ENCODE measurements around the gene PROKR1. TPM values are rescaled to one million over a fixed set of nuclear protein-coding genes. Genes with fewer than 3 reads are reported as not detected.

The PROKR1 gene
- total and polyA plus RNA-seq, 12 donors, result 0.06 TPM; not detected in 11

- ATAC-seq (peak in 7 of 8 donors; percentile 34 to 65 (median 53)), DNase-seq (peak in 1 of 2 donors; percentile 18)
- WGBS, 2 donors, result 22 to 31% methylated on average over 10 of the region's 10 CpGs
- Histone ChIP-seq H3K27me3 (peaks cover 0 to 20% (median 9%) of the 10 kb centered on the region in 7 donors), H3K9me3 (no peaks in the 10 kb centered on the region), H3K4me1 (peaks cover 0 to 21% (median 0%) of the 10 kb centered on the region in 9 donors), H3K27ac (no peak overlapping the region), H3K36me3 (no peaks in the 10 kb centered on the region), H3K4me3 (no peak overlapping the region)
- intact Hi-C loops (cut with DNase I), result no loop called here
- TF ChIP-seq, protein P1, sequence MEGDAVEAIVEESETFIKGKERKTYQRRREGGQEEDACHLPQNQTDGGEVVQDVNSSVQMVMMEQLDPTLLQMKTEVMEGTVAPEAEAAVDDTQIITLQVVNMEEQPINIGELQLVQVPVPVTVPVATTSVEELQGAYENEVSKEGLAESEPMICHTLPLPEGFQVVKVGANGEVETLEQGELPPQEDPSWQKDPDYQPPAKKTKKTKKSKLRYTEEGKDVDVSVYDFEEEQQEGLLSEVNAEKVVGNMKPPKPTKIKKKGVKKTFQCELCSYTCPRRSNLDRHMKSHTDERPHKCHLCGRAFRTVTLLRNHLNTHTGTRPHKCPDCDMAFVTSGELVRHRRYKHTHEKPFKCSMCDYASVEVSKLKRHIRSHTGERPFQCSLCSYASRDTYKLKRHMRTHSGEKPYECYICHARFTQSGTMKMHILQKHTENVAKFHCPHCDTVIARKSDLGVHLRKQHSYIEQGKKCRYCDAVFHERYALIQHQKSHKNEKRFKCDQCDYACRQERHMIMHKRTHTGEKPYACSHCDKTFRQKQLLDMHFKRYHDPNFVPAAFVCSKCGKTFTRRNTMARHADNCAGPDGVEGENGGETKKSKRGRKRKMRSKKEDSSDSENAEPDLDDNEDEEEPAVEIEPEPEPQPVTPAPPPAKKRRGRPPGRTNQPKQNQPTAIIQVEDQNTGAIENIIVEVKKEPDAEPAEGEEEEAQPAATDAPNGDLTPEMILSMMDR (IDR thresholded peaks at IDR 0.05), result no peak
These were observed 10.2 kb downstream of the PROKR1 start for GRCh38 chr2:68653538-68653982.

DNA sequence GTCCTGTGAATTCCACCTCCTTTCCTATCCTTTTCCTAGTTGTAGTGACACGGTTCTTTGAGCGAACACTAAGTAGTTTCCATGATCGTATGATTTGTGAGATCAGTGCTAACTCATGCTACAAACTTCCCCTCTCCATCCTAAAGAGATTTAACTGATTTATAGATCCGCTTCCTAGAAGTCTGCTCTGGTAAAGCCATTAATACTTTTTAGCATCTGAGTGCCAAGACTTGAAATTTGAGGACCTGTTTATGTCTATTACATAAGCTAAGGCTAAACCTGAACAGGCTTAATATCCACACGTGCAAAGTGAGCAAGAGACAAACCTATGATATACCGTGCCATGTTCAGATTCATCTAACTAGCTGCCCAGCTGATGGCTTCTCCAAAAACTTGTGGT lies 14.9 kb downstream of the PROKR1 start:
- Histone ChIP-seq H3K27ac (no peak overlapping the region), H3K27me3 (peaks cover 0 to 14% (median 3%) of the 10 kb centered on the region in 7 donors), H3K4me3 (no peak overlapping the region), H3K4me1 (peaks cover 0 to 21% (median 0%) of the 10 kb centered on the region in 9 donors), H3K36me3 (no peaks in the 10 kb centered on the region), H3K9me3 (no peaks in the 10 kb centered on the region)
- 58 to 64% methylated on average over 6 of the region's 6 CpGs for WGBS, 2 donors
- ATAC-seq (no peak), DNase-seq (no peak)
- intact Hi-C loops (cut with DNase I), result no loop called here
- TF ChIP-seq, protein P1 (IDR thresholded peaks at IDR 0.05), result no peak

- intact Hi-C loops (cut with DNase I), result no loop called here
- no peak for ATAC-seq
These were observed 15.7 kb downstream of the PROKR1 start for GRCh38 chr2:68659081-68659480.

GRCh38 chr2:68660658-68661057 lies 17.3 kb downstream of the PROKR1 start:
- Histone ChIP-seq H3K36me3 (no peaks in the 10 kb centered on the region), H3K9me3 (no peaks in the 10 kb centered on the region), H3K27me3 (peaks cover 0 to 27% (median 3%) of the 10 kb centered on the region in 7 donors), H3K4me1 (peaks cover 0 to 5% (median 0%) of the 10 kb centered on the region in 9 donors), H3K4me3 (no peak overlapping the region), H3K27ac (no peak overlapping the region)
- DNase-seq (no peak), ATAC-seq (no peak)
- WGBS, 2 donors, result 65 to 74% methylated on average over 3 of the region's 3 CpGs
- intact Hi-C loops (cut with DNase I), result loop anchor here in 1 of 10 donors (5.0 kb wide), 1 partner anchor 1888 kb away; no protein-coding TSS in a partner anchor
- TF ChIP-seq, protein P1 (IDR thresholded peaks at IDR 0.05), result no peak

More at GRCh38 chr2:68659081-68659480, 15.7 kb downstream of the PROKR1 start:
- H3K9me3 ChIP-seq, result no peaks in the 10 kb centered on the region
- H3K27ac ChIP-seq, result no peak overlapping the region
- no peak overlapping the region for H3K4me3 ChIP-seq
- peaks cover 0 to 13% (median 0%) of the 10 kb centered on the region in 9 donors for H3K4me1 ChIP-seq
- no peak for DNase-seq
- TF ChIP-seq, protein P1 (IDR thresholded peaks at IDR 0.05), result no peak
- peaks cover 0 to 21% (median 3%) of the 10 kb centered on the region in 7 donors for H3K27me3 ChIP-seq
- no peaks in the 10 kb centered on the region for H3K36me3 ChIP-seq
